ENCODE data around the gene AGL.
"Not testable (repeated sequence)": the region's sequence is repeated elsewhere in the genome, so short reads cannot be mapped to it uniquely, and the experiment has no call there.

- not testable (repeated sequence) for TF ChIP-seq CTCF, POLR2A (IDR thresholded peaks at IDR 0.05)
These were observed 109.1 kb downstream of the AGL start for GRCh38 chr1:99959189-99959705.

Data from testis (tissue), 2 donors.